Anterior cingulate cortex (tissue), 58 donors: Measurements from ENCODE around the gene ITPR3.

ENCODE experiments used
- DNase-seq, 58 donors: peaks; one replicate each; lab custom pipeline; 2025; lab: John Stamatoyannopoulos, UW

Gene ITPR3

GRCh38 chr6:33683576-33684427, 62.7 kb downstream of the ITPR3 start:
- DNase-seq: no peak

DNA sequence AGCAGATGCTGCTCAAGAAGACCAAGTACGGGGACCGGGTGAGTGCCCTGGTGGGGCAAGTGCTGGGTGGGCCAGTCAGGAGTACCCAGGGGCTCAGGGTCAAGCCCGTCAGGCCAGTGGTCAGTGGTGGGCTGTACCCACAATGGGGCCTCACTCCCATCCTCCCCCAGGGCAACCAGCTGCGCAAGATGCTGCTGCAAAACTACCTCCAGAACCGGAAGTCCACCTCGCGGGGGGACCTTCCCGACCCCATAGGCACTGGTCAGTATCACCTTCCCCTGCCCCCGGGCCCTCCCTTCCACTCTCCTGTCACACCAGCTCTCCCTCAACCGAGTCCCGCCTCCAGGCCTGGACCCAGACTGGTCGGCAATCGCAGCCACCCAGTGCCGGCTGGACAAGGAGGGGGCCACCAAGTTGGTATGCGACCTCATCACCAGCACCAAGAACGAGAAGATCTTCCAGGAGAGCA, 63.3 kb downstream of the ITPR3 start:
- no peak for DNase-seq

- no peak for DNase-seq
These were observed 63.9 kb downstream of the ITPR3 start for GRCh38 chr6:33684983-33685382.

DNA sequence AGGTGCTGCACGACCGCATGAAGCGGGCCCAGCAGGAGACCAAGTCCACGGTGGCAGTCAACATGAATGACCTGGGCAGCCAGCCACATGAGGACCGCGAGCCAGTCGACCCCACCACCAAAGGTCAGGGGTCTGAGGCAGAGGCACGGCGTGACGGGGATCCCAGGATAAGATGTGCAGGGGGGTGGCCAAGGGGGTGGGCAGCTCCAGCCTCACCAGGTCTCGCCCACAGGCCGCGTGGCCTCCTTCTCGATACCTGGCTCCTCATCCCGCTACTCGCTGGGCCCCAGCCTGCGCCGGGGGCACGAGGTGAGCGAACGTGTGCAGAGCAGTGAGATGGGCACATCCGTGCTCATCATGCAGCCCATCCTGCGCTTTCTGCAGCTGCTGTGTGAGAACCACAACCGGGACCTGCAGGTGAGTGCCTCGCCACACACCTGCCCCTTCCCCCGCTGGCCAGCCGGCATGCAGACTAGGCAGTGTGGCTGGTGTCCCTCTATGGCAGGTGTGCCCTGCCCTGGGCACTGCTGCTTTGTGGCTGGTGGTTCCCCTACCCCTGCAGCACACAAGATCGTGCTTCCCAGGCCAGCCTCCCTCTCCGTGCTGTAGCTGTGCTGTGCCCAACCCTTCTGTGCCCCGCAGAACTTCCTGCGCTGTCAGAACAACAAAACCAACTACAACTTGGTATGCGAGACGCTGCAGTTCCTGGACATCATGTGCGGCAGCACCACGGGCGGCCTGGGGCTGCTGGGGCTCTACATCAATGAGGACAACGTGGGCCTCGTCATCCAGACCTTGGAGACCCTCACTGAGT, 64.5 kb downstream of the ITPR3 start:
- DNase-seq: no peak

DNA sequence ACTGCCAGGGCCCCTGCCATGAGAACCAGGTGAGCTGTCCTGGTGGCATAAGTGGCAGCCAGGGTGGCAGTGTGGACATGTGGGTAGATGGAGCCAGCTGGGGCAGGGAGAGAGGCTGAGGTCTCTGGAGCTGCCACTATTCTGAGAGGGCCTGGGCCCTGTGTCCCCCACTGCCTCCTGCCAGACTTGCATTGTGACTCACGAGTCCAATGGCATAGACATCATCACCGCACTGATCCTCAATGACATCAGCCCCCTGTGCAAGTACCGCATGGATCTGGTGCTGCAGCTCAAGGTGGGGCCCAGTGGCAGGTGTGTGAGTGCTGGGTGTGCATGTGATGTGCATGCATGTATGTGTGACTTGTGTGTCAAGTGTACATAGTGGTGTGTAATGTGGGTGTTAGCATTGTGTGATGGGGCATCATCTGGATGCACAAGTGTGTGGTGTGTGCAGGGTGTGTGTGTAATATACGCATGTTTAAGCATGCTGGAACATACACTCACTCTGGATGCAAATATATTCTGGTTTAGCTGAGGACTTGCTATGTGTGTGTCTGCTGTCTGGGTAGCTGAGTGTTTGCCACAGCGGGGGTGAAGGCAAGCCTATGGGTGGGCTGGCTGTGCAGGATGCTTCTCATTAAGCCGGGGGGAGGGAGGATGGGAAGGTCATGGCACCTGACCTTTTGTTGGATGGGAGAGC, 65.3 kb downstream of the ITPR3 start:
- no peak for DNase-seq

DNA sequence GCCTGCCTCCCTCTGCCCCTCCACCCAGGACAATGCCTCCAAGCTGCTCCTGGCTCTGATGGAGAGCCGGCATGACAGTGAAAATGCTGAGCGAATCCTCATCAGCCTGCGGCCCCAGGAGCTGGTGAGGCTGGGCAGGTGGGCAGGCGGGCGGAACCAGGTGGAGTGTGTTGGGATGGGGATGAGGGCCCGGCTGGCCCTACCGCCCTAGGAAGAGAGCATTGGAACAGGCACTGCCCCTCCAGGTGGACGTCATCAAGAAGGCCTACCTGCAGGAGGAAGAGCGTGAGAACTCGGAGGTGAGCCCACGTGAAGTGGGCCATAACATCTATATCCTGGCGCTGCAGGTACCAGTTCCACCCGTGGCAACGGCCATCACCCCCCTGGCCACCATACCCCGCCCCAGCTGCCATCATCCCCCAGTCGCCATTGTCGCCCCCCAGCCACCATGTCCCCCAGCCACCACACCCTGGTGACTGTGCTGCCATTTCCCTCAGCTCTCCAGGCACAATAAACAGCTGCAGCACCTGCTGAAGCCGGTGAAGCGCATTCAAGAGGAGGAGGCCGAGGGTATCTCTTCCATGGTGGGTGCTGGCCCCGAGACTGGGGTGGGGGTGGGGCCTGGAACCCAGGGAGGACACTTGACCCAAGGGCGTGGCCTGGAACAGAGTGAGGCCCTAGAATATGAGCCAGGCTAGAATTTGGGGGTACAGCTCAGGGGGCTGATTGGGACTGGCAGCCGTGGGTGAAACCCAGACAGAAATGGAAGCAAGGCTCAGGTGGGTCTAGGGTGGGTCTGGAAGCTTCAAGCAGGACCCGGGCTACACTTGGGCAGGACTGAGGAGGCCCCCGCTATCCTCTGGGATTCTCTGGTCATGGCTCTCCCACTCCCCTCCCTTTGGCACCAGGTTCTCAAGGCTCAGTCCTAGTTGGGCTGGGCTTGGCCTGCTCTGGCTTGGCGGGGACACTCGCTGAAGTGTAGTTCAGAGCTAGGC, 66.2 kb downstream of the ITPR3 start:
- DNase-seq: no peak

GRCh38 chr6:33688006-33688405, 66.9 kb downstream of the ITPR3 start:
- no peak for DNase-seq

DNA sequence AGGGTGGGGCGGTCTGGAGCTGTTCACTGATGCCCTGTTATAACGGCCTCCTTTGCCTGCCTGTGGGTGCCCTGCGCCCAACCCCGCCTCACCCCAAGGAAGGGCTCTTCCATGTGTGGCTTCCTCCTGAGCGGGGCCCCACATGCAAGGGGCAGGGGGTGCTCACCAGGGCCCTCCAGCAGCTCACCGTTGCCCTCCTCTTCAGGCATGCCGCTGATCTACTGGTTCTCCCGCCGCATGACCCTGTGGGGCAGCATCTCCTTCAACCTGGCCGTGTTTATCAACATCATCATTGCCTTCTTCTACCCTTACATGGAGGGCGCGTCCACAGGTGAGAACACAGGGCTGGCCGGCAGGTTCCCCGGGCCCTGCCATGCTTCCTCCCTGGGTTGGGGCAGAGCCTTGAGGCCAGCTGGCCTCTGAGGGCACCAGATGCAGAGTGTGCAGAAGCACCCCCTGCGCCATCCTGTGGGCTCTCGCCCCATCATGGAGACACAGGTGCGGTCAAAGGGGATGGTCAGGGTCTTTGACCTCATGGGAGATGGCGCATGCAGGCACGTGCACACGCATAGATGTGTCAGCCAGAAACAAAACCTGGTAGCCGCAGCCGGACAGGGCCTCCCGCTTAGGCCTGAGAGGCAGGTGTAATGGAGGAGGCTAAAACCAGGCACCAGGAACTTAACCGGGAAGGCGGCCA, 67.5 kb downstream of the ITPR3 start:
- DNase-seq: no peak

- DNase-seq: peak in 7 of 58 donors; percentile 6 to 26 (median 17)
These were observed 68.0 kb downstream of the ITPR3 start for GRCh38 chr6:33689148-33689494.

GRCh38 chr6:33689879-33690278, 68.8 kb downstream of the ITPR3 start:
- DNase-seq: no peak

DNA sequence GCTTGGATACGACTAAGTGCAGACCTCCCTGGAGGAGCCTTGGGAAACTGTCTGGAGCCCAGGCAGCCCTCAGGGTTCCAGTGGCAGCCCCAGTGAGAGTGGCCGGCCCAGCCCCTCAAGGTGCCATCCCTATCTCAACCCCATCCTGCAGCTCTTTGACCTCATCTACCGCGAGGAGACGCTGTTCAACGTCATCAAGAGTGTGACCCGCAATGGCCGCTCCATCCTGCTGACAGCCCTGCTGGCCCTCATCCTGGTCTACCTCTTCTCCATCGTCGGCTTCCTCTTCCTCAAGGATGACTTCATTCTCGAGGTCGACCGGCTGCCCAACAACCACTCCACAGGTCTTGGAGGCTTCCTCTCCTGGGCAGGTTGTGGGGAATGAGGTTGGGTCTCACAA, 69.6 kb downstream of the ITPR3 start:
- no peak for DNase-seq

DNA sequence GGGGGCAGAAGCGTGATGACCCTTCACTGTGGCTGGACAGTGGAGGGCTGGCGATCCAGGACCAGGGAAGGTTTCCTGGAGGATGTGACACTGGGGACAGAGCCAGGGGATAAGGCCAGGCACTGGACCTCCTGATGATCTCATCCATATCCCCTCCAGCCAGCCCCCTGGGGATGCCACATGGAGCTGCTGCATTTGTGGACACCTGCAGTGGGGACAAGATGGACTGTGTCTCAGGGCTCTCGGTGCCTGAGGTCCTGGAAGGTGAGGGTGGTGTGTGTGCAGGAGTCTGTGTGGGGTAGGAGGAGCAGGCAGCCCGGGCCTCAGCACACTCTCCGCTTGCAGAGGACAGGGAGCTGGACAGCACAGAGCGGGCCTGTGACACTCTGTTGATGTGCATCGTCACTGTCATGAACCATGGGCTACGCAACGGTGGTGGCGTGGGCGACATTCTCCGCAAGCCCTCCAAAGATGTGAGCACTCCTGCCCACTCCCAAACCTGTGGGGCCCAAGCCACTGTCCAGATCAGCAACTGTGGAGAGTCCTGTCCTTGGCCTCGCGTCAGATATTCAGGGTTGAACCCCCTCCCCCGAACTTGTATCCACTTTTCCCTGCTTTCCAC, 70.4 kb downstream of the ITPR3 start:
- no peak for DNase-seq

GRCh38 chr6:33692078-33692759, 71.1 kb downstream of the ITPR3 start:
- no peak for DNase-seq

- DNase-seq: no peak
These were observed 71.6 kb downstream of the ITPR3 start for GRCh38 chr6:33692760-33693158.

DNA sequence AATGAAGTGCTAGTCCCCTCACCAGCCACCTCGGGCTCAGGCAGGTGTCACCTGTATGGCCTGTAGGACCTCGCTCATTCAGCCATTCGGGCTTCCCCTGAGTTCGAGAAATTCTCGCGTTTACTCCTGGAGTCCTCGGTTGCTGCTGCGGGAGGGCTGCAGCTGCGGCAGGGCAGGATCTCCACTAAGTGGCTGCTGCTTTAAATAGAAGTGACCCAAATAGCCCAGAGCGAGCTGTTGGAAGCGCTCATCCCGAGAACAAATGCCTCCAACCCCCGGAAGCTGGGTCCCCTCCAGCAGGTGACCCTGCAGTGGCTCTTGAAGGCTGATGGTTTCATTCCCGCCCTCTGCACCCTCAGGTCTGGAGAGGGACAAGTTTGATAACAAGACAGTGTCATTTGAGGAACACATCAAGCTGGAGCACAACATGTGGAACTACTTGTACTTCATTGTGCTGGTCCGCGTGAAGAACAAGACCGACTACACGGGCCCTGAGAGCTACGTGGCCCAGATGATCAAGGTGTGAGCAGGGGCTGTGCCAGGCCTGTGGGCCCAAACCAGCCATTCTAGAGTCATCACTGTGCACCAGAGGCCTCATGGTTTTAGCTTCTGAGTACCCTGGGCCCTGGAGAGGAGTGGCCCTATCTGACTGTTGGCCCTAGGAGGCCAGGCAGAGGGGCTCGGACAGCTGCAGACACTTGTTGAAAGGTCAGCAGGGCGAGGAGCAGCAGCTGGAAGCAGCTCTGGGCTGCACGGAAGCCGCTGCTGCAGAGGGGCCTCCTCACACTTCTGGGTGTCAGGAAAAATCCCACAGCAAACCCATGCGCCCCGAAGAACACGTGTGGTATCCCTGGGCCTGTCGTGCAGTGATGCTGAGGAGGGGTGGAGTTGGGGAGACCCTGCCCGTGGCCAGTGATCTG, 72.3 kb downstream of the ITPR3 start:
- DNase-seq: peak in 3 of 58 donors; percentile 13 to 46 (median 17)

DNA sequence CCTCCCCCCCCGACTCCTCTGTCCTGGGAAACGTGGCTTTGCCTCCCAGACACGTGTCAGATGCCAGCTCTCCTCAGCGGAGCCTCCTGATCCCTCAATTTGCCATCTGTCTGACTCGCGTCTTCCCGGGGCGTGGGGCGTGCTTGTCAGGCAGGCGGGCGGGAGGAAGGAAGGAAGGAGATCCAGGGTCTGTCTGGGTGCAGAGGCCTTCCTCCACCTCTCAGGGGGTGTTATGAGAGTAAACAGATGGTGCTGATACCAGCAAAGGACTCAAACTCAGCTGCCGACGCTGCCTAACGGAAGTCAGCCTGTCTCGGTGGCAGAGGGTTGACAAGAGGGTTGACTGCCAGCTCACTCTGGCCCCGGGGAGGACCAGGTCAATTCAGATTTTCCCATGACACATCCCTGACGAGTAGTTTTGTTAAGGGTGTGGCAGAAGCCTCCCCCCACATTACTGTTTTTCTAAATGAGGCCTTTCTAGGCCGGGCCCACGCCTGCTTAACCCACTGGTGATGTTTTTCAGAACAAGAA, 73.3 kb downstream of the ITPR3 start:
- peak in 5 of 58 donors; percentile 4 to 51 (median 24) for DNase-seq

- no peak for DNase-seq
These were observed 73.9 kb downstream of the ITPR3 start for GRCh38 chr6:33694977-33695376.
